ENCODE measurements around the gene SLC25A39. TPM values are rescaled to one million over a fixed set of nuclear protein-coding genes. Genes with fewer than 3 reads are reported as not detected.
A peak's percentile ranks its signal among the peaks of the same experiment; 100 is the strongest.

The SLC25A39 gene
- total RNA-seq, 3 donors from 2014 or later, result 53.1 to 88.2 (median 64.2) TPM

- intact Hi-C loops (cut with DNase I; ENCODE audit: low total_unique reads), result no loop called here
- TF ChIP-seq POLR2AphosphoS5 (IDR thresholded peaks at IDR 0.05), result no peak
- TF ChIP-seq POLR2A (IDR thresholded peaks at IDR 0.05), result no peak
- TF ChIP-seq CTCF (IDR thresholded peaks at IDR 0.05), result no peak
- Histone ChIP-seq H3K27ac (no peak overlapping the region), H3K36me3 (no peaks in the 10 kb centered on the region), H3K9me3 (no peaks in the 10 kb centered on the region), H3K4me1 (no peaks in the 10 kb centered on the region), H3K27me3 (no peaks in the 10 kb centered on the region), H3K4me3 (no peak overlapping the region)
- no peak for DNase-seq (ENCODE audit: low spot score in 2 of 2)
Measured at GRCh38 chr17:44283344-44284023, 41.1 kb downstream of the SLC25A39 start.

GRCh38 chr17:44282264-44282663 is 42.4 kb downstream of the SLC25A39 start:
- TF ChIP-seq POLR2A (IDR thresholded peaks at IDR 0.05) (no peak), POLR2AphosphoS5 (IDR thresholded peaks at IDR 0.05) (no peak), CTCF (IDR thresholded peaks at IDR 0.05) (no peak)
- intact Hi-C loops (cut with DNase I; ENCODE audit: low total_unique reads), result no loop called here

GRCh38 chr17:44281570-44281969 is 43.1 kb downstream of the SLC25A39 start:
- no peaks in the 10 kb centered on the region for H3K36me3 ChIP-seq
- TF ChIP-seq POLR2A (IDR thresholded peaks at IDR 0.05) (no peak), CTCF (IDR thresholded peaks at IDR 0.05) (no peak), POLR2AphosphoS5 (IDR thresholded peaks at IDR 0.05) (no peak)
- no peak overlapping the region for H3K27ac ChIP-seq
- DNase-seq (ENCODE audit: low spot score in 2 of 2), result no peak
- no peaks in the 10 kb centered on the region for H3K27me3 ChIP-seq
- H3K4me1 ChIP-seq, result no peaks in the 10 kb centered on the region
- H3K9me3 ChIP-seq, result no peaks in the 10 kb centered on the region
- H3K4me3 ChIP-seq, result no peak overlapping the region
- intact Hi-C loops (cut with DNase I; ENCODE audit: low total_unique reads), result no loop called here

More at GRCh38 chr17:44282264-44282663, 42.4 kb downstream of the SLC25A39 start:
- H3K4me3 ChIP-seq, result no peak overlapping the region
- no peaks in the 10 kb centered on the region for H3K36me3 ChIP-seq
- H3K27me3 ChIP-seq, result no peaks in the 10 kb centered on the region
- no peak overlapping the region for H3K27ac ChIP-seq
- no peaks in the 10 kb centered on the region for H3K4me1 ChIP-seq
- DNase-seq (ENCODE audit: low spot score in 2 of 2), result no peak
- H3K9me3 ChIP-seq, result no peaks in the 10 kb centered on the region

GRCh38 chr17:44280392-44280937 is 44.2 kb downstream of the SLC25A39 start:
- Histone ChIP-seq H3K27me3 (no peaks in the 10 kb centered on the region), H3K4me3 (no peak overlapping the region), H3K4me1 (no peaks in the 10 kb centered on the region), H3K9me3 (no peaks in the 10 kb centered on the region), H3K27ac (peak overlapping the region in 1 of 2 donors; percentile 77), H3K36me3 (no peaks in the 10 kb centered on the region)
- TF ChIP-seq POLR2A (IDR thresholded peaks at IDR 0.05), result no peak
- no peak for TF ChIP-seq POLR2AphosphoS5 (IDR thresholded peaks at IDR 0.05)
- intact Hi-C loops (cut with DNase I; ENCODE audit: low total_unique reads), result no loop called here
- DNase-seq (ENCODE audit: low spot score in 2 of 2), result no peak

GRCh38 chr17:44279666-44280391 is 44.8 kb downstream of the SLC25A39 start:
- H3K4me3 ChIP-seq, result no peak overlapping the region
- H3K36me3 ChIP-seq, result no peaks in the 10 kb centered on the region
- TF ChIP-seq CTCF (IDR thresholded peaks at IDR 0.05), result no peak
- H3K4me1 ChIP-seq, result no peaks in the 10 kb centered on the region
- DNase-seq (ENCODE audit: low spot score in 2 of 2), result peak in 1 of 2 donors; percentile 32
- peak overlapping the region in 1 of 2 donors; percentile 77 for H3K27ac ChIP-seq
- no peaks in the 10 kb centered on the region for H3K27me3 ChIP-seq
- no peaks in the 10 kb centered on the region for H3K9me3 ChIP-seq
- intact Hi-C loops (cut with DNase I; ENCODE audit: low total_unique reads), result no loop called here
